Loucy (cell line): ENCODE measurements around the gene CDK6.
A peak's percentile ranks its signal among the peaks of the same experiment; 100 is the strongest.

Experiments used
- H2AFZ ChIP-seq: fragments of 200-600 bp; sonication (generic); 2 replicates; pipeline ENCODE4 v1.6.0; 2016; ENCODE audit warnings: antibody characterized with exemption, mild to moderate bottlenecking, low read length, moderate library complexity
- H3F3A ChIP-seq: fragments of 200-600 bp; 2 replicates; pipeline ENCODE4 v1.6.0; 2016; ENCODE audit warnings: antibody characterized with exemption, low read depth, mild to moderate bottlenecking
- H3K27me3 ChIP-seq: fragments of 200-600 bp; sonication (generic); 2 replicates; pipeline ENCODE4 v1.6.1; 2014; ENCODE audit warnings: low read length, mild to moderate bottlenecking; ENCODE audit not compliant: insufficient read depth, poor library complexity, severe bottlenecking
- H3K36me3 ChIP-seq: fragments of 200-600 bp; sonication (generic); 2 replicates; pipeline ENCODE4 v1.6.1; 2016; ENCODE audit warnings: low read length; ENCODE audit not compliant: insufficient read depth
- H3K4me1 ChIP-seq: fragments of 200-600 bp; sonication (generic); 2 replicates; pipeline ENCODE4 v1.5.1; 2014; ENCODE audit warnings: low read length, mild to moderate bottlenecking; ENCODE audit not compliant: insufficient read depth, poor library complexity, severe bottlenecking
- H3K4me2 ChIP-seq: fragments of 200-600 bp; sonication (generic); 2 replicates; pipeline ENCODE4 v1.6.0; 2014; ENCODE audit warnings: antibody characterized with exemption, low read length, low read depth, mild to moderate bottlenecking; ENCODE audit not compliant: poor library complexity, severe bottlenecking
- H3K4me3 ChIP-seq: fragments of 200-600 bp; sonication (generic); 2 replicates; pipeline ENCODE4 v1.5.1; 2014; ENCODE audit warnings: low read length, mild to moderate bottlenecking, mixed read lengths; ENCODE audit not compliant: poor library complexity, severe bottlenecking
- H3K79me2 ChIP-seq: fragments of 200-600 bp; sonication (generic); 2 replicates; pipeline ENCODE4 v1.6.1; 2014; ENCODE audit warnings: low read length; ENCODE audit not compliant: insufficient read depth
- H3K9ac ChIP-seq: fragments of 200-600 bp; sonication (generic); 2 replicates; pipeline ENCODE4 v1.6.0; 2014; ENCODE audit warnings: mild to moderate bottlenecking, low read depth, low read length, moderate library complexity; ENCODE audit not compliant: poor library complexity, severe bottlenecking
- H3K9me2 ChIP-seq: fragments of 200-600 bp; sonication (generic); replicated peaks from 2 replicates; pipeline ENCODE4 v1.6.1; 2016; ENCODE audit warnings: low read depth, low read length, mixed read lengths
- H3K9me3 ChIP-seq: fragments of 200-600 bp; sonication (generic); 2 replicates; pipeline ENCODE4 v1.6.1; 2014; ENCODE audit warnings: mild to moderate bottlenecking, antibody characterized with exemption, low read length, low read depth; ENCODE audit not compliant: insufficient read depth
- H4K20me1 ChIP-seq: fragments of 200-600 bp; sonication (generic); 2 replicates; pipeline ENCODE4 v1.6.0; 2014; ENCODE audit warnings: antibody characterized with exemption, low read length, mild to moderate bottlenecking; ENCODE audit not compliant: insufficient read depth, poor library complexity, severe bottlenecking
- EZH2phosphoT487 ChIP-seq: fragments of 200-600 bp; IDR thresholded peaks from 2 replicates; pipeline ENCODE4 v1.6.1; 2018; ENCODE audit warnings: antibody characterized with exemption, mild to moderate bottlenecking, moderate library complexity, borderline replicate concordance
- TF ChIP-seq, protein P1 (sequence below): fragments of 200-600 bp; sonication (generic); conservative IDR thresholded peaks from 2 replicates; pipeline ENCODE4 v1.5.1; 2014; ENCODE audit warnings: mild to moderate bottlenecking, antibody characterized with exemption, low read length

CDK6 gene

DNA sequence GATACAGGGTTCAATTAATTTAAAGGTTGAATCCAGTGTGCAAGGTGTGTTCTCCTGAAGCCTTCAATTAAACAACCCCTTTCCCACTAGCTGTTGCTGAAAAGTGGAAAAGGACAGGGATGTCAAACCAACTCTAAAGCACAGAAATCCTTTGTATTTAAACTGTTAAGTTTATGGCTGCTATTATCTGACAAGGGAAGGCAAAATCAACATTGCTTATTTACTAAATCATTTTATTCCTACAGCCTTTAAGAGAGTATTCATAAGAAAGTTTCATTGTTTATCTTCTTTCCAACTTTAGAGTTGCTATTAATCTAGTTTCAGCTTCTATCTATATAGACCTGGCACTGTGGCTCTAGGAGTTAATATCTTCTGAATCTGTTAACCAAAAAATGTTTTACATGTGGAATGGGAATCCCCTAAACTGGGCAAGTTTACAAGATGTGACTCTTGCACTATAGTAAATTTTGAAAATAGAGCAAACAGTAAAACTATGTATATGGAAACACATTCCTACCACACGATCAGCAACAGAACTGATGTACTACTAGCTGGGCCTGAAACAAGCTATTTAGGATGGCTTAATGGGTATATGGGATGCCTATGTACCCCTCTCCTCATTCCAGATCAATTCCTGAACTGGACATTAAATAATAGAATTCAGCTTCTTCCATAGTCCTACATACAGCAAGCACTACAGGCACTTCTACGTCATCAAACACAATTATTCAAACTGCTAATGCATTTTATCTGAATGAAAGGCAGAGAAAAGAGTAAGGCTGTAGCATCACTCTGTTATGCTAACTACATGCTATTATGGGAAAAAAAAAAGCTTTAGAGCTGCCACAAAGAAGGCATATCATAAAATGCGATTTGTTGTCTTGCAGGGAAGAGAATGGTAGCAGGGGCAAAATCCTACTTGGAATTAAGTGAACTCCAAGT is 52.8 kb downstream of the CDK6 start:
- H3K4me3 ChIP-seq: no peak overlapping the region
- no peak overlapping the region for H2AFZ ChIP-seq
- H3F3A ChIP-seq: peaks cover 5% of the 10 kb centered on the region; the same call in 1 of the 2 replicates
- H3K27me3 ChIP-seq: no peaks in the 10 kb centered on the region
- H4K20me1 ChIP-seq: peaks cover 99% of the 10 kb centered on the region
- H3K79me2 ChIP-seq: peaks cover 99% of the 10 kb centered on the region
- H3K36me3 ChIP-seq: peaks cover 80% of the 10 kb centered on the region
- H3K9ac ChIP-seq: no peak overlapping the region
- no peak for TF ChIP-seq EZH2phosphoT487
- TF ChIP-seq, protein P1, sequence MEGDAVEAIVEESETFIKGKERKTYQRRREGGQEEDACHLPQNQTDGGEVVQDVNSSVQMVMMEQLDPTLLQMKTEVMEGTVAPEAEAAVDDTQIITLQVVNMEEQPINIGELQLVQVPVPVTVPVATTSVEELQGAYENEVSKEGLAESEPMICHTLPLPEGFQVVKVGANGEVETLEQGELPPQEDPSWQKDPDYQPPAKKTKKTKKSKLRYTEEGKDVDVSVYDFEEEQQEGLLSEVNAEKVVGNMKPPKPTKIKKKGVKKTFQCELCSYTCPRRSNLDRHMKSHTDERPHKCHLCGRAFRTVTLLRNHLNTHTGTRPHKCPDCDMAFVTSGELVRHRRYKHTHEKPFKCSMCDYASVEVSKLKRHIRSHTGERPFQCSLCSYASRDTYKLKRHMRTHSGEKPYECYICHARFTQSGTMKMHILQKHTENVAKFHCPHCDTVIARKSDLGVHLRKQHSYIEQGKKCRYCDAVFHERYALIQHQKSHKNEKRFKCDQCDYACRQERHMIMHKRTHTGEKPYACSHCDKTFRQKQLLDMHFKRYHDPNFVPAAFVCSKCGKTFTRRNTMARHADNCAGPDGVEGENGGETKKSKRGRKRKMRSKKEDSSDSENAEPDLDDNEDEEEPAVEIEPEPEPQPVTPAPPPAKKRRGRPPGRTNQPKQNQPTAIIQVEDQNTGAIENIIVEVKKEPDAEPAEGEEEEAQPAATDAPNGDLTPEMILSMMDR: no peak
- H3K4me2 ChIP-seq: no peak overlapping the region
- no peaks in the 10 kb centered on the region for H3K9me2 ChIP-seq
- peaks cover 16% of the 10 kb centered on the region for H3K4me1 ChIP-seq
- no peaks in the 10 kb centered on the region for H3K9me3 ChIP-seq

DNA sequence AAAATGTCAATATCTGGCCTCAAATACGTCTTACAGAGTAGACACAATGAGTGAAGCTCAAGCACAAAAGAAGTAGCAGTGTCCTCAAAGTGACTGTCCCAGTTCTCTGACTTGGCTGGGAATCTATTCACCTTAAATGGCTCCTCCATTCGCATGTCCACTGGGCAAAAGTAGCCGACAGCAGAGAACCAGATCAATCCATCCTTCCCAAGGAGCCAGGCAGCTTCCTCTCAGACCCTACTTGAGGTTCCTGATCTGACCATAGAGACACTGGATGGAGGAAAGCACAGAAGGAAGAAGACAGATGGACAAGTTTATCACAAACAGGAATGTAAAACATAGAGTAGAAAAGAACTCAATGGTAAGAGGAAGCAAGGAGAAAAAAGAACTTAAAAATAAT is 53.5 kb downstream of the CDK6 start:
- peaks cover 80% of the 10 kb centered on the region for H3K36me3 ChIP-seq
- H3K9me3 ChIP-seq: no peaks in the 10 kb centered on the region
- no peak overlapping the region for H2AFZ ChIP-seq
- no peaks in the 10 kb centered on the region for H3K27me3 ChIP-seq
- no peak for TF ChIP-seq EZH2phosphoT487
- TF ChIP-seq, protein P1: no peak
- H3K4me1 ChIP-seq: peaks cover 16% of the 10 kb centered on the region
- peaks cover 99% of the 10 kb centered on the region for H3K79me2 ChIP-seq
- H4K20me1 ChIP-seq: peaks cover 99% of the 10 kb centered on the region
- no peak overlapping the region for H3K9ac ChIP-seq
- no peak overlapping the region for H3K4me3 ChIP-seq
- no peak overlapping the region for H3K4me2 ChIP-seq
- no peaks in the 10 kb centered on the region for H3K9me2 ChIP-seq
- H3F3A ChIP-seq: no peaks in the 10 kb centered on the region; the same call in 1 of the 2 replicates

DNA sequence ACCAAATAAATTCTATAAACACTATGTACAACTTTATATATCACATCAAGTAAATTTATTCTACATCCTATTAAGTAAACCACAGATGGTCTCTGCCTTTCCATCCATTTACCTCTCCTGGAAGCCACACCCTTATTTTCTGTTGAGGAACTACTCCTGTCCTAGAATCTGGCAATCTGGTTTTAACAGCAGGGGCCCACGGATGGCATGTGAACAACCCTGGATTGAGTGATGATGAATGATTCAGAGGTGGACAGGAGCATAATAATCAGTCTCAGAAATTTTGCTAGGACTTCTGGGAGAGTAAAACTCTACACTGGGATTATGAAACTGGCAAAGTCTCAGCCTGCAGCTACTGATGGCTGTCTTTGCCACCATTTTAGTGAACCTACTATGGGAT is 54.1 kb downstream of the CDK6 start:
- Histone ChIP-seq H3K9me3 (no peaks in the 10 kb centered on the region), H2AFZ (no peak overlapping the region), H4K20me1 (peaks cover 97% of the 10 kb centered on the region), H3K4me1 (peaks cover 16% of the 10 kb centered on the region), H3K4me3 (no peak overlapping the region), H3K9me2 (no peaks in the 10 kb centered on the region), H3K9ac (no peak overlapping the region), H3K27me3 (no peaks in the 10 kb centered on the region), H3K79me2 (peaks cover 99% of the 10 kb centered on the region), H3K4me2 (peak overlapping the region; percentile 3), H3K36me3 (peaks cover 81% of the 10 kb centered on the region), H3F3A (no peaks in the 10 kb centered on the region; the same call in 1 of the 2 replicates)
- no peak for TF ChIP-seq EZH2phosphoT487
- TF ChIP-seq, protein P1: no peak
